ENCODE data around the gene SUSD4. TPM values are rescaled to one million over a fixed set of nuclear protein-coding genes. Genes with fewer than 3 reads are reported as not detected.

Gene SUSD4
- total RNA-seq, 1 experiment from 2014 or later, result 5.1 TPM

DNA sequence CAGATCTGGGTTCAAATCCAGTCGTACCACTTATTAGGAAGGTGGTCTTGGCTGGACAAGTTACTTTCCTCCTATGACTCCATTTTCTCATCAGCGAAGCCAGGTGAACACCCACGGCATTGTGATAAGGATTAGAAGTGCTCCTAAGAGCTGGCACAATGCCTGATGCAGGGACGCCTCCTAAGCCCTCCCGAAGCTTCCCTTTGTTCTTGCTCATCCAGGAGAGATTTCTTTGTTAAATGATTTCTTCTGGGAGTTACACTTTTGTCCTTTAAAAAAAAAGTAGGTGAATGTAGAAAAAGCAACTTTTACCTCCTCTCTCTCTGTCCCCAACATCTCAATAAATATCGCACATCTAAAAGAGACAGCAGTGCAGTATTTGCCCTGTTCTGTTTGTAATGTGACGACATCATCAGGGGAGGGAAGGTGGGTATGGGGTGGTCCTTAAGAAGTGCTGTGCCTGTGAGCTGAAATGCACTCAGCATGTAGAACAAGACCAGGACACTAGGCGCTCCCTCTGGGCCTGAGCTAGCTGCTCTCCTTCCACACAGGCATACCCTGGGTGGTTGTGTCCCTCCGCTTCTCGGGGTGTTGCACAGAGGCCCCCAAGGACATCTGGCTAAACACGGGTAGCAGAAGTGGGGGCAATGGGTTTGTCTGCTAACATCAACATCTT is 43.9 kb downstream of the SUSD4 start:
- no peak for DNase-seq
- Histone ChIP-seq H3K4me3 (no peak overlapping the region), H3K9me3 (no peaks in the 10 kb centered on the region), H3K36me3 (no peaks in the 10 kb centered on the region), H3K27me3 (no peaks in the 10 kb centered on the region)

- Histone ChIP-seq H3K9me3 (no peaks in the 10 kb centered on the region), H3K36me3 (no peaks in the 10 kb centered on the region), H3K4me3 (no peak overlapping the region), H3K27me3 (no peaks in the 10 kb centered on the region)
- DNase-seq, result no peak
Observed at GRCh38 chr1:223319398-223319797, 44.6 kb downstream of the SUSD4 start.

DNA sequence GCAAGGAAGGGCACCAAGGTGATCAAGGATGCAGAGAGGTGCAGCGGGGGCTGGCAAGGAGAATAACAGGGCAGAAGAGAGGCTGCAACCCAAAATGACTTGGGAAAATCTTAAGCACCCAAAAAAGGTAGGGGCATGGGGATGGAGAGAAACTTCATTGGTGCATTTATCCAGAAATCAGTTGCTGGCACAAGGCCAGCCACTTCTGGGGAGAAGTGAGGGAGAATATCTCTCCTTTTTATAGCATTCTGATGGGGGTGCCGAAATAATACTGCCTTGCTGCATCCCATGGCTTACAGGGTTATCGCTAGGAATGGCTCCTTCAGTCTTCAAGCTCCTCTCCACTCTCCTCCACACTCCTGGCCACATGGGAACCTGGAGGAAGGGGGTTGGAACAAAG is 47.9 kb downstream of the SUSD4 start:
- no peaks in the 10 kb centered on the region for H3K9me3 ChIP-seq
- no peak overlapping the region for H3K4me3 ChIP-seq
- DNase-seq, result no peak
- H3K27me3 ChIP-seq, result no peaks in the 10 kb centered on the region
- no peaks in the 10 kb centered on the region for H3K36me3 ChIP-seq

- Histone ChIP-seq H3K4me3 (no peak overlapping the region), H3K36me3 (no peaks in the 10 kb centered on the region), H3K9me3 (no peaks in the 10 kb centered on the region), H3K27me3 (no peaks in the 10 kb centered on the region)
- no peak for DNase-seq
Observed at GRCh38 chr1:223315665-223316064, 48.3 kb downstream of the SUSD4 start.

DNA sequence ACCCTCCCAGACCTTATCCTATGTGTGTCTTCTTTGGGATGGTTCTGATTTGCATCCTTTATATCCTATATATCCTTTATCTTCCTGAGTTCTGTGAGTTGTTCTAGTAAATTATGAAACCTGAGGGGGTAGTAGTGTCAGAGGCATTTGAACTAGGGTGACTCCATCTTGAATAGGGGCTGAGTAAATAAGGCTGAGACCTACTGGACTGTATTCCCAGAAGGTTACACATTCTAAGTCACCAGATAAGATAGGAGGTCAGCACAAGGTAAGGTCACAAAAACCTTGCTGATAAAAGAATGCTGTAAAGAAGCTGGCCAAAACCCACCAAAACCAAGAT is 50.6 kb downstream of the SUSD4 start:
- Histone ChIP-seq H3K27me3 (no peaks in the 10 kb centered on the region), H3K4me3 (no peak overlapping the region)
- no peak for DNase-seq

GRCh38 chr1:223312705-223313414 is 51.1 kb downstream of the SUSD4 start:
- H3K27me3 ChIP-seq, result no peaks in the 10 kb centered on the region
- no peak overlapping the region for H3K4me3 ChIP-seq
- peak; percentile 27 for DNase-seq
- H3K36me3 ChIP-seq, result no peaks in the 10 kb centered on the region
- H3K9me3 ChIP-seq, result no peaks in the 10 kb centered on the region

More for the DNA sequence above, 50.6 kb downstream of the SUSD4 start:
- Histone ChIP-seq H3K36me3 (no peaks in the 10 kb centered on the region), H3K9me3 (no peaks in the 10 kb centered on the region)

DNA sequence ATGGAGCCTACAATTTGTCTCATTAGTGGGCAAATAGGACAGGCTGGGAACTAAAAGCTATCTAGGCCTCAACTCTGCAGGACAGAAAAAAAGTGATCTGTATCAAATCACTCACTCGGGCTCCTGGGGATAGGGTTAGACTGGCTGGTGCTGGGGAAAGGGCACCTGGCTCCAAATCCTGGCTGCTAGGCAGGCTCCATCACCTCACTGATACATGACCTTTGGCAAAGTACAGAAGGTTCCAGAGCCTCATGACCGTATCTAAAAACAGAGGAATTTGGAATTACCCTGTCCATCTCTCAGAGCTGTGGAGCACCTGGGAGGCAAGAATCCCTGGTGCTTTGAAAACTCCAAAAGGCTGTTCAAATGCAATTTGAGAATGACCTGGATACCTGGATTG is 51.7 kb downstream of the SUSD4 start:
- DNase-seq, result no peak
- Histone ChIP-seq H3K4me3 (no peak overlapping the region), H3K27me3 (no peaks in the 10 kb centered on the region), H3K9me3 (no peaks in the 10 kb centered on the region), H3K36me3 (no peaks in the 10 kb centered on the region)

- Histone ChIP-seq H3K36me3 (no peaks in the 10 kb centered on the region), H3K27me3 (no peaks in the 10 kb centered on the region)
Observed at GRCh38 chr1:223311826-223312225, 52.1 kb downstream of the SUSD4 start.

DNA sequence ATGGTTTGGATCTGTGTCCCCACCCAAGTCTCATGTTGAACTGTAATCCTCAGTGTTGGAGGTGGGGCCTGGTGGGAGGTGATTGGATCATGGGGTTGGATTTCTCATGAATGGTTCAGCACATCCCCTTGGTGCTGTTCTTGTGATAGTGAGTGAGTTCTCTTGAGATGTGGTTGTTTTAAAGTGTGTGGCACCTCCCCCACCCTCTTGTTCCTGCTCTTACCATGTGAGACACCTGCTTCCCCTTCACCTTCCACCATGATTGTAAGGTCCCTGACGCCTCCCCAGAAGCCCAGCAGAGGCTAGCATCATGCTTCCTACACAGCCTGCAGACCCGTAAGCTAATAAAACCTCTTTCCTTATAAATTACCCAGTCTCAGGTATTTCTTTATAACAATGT is 55.8 kb downstream of the SUSD4 start:
- H3K36me3 ChIP-seq, result no peaks in the 10 kb centered on the region
- no peaks in the 10 kb centered on the region for H3K27me3 ChIP-seq
- peaks cover 8% of the 10 kb centered on the region for H3K9me3 ChIP-seq
- no peak overlapping the region for H3K4me3 ChIP-seq
- no peak for DNase-seq

More at GRCh38 chr1:223311826-223312225, 52.1 kb downstream of the SUSD4 start:
- DNase-seq, result no peak
- H3K9me3 ChIP-seq, result no peaks in the 10 kb centered on the region
- H3K4me3 ChIP-seq, result no peak overlapping the region

DNA sequence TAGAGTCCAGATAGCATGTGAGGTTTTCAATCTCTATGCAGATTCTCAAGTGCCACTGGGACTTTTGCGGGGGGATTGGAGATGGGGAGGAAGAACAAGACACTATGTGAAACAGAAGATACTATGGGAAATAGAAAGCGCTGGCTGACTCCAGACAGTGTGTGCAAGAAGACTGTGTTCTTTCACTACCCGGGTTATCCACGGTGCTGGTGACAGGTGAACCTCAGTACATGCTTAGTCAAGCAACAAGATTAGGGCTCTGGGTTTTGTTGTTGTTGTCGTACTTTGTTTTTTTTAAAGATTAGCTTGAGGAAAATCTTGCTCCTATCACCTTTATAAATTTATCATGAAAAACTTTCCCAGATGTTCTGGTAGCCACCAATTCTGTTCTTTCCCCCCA is 56.4 kb downstream of the SUSD4 start:
- no peaks in the 10 kb centered on the region for H3K36me3 ChIP-seq
- DNase-seq, result no peak
- no peak overlapping the region for H3K4me3 ChIP-seq
- H3K9me3 ChIP-seq, result peaks cover 8% of the 10 kb centered on the region
- H3K27me3 ChIP-seq, result no peaks in the 10 kb centered on the region

DNA sequence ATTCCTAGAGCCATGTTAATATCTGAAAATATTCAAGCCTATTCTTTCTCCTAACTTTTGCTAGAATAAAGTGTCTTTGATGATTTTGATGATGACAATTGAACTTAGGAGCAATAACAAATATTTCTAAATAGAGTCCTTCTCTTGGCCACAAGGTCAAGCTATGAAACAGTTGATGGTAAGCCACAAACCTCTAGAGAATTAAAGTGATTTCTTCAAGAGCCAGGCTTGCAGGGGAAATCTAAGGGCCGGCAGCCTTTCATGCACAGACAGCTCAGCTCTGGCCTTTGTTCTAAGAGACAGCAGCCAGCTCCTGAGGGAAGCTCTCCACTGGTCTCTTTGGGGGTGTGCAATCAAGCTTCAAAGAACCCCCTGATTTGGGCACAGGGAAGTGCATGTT is 59.0 kb downstream of the SUSD4 start:
- Histone ChIP-seq H3K36me3 (no peaks in the 10 kb centered on the region), H3K9me3 (peaks cover 8% of the 10 kb centered on the region), H3K4me3 (no peak overlapping the region), H3K27me3 (no peaks in the 10 kb centered on the region)
- no peak for DNase-seq

GRCh38 chr1:223301371-223301770 is 62.6 kb downstream of the SUSD4 start:
- H3K27me3 ChIP-seq, result no peaks in the 10 kb centered on the region
- peaks cover 8% of the 10 kb centered on the region for H3K9me3 ChIP-seq
- H3K4me3 ChIP-seq, result no peak overlapping the region
- H3K36me3 ChIP-seq, result no peaks in the 10 kb centered on the region
- no peak for DNase-seq

GRCh38 chr1:223299553-223299952 is 64.4 kb downstream of the SUSD4 start:
- DNase-seq, result no peak
- Histone ChIP-seq H3K36me3 (no peaks in the 10 kb centered on the region), H3K9me3 (peaks cover 6% of the 10 kb centered on the region), H3K27me3 (no peaks in the 10 kb centered on the region), H3K4me3 (no peak overlapping the region)

DNA sequence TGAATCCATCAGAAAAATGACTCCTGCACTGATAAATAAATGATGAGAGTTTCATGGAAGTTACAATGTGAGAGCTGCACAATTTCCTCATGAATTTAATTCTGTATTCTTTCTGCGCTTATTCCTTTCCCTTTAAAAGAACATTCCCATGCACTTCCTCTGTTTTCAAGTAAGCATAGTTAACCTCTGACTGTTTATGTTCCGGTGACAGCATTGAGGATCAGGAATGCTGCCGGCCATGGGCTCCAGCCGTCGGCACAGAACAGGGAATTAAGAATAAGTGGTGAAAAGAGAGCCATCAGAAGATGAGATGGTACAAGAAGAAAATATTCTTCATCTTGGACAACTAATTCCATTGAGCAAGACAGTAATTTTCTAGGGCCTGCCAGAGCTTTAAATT is 65.3 kb downstream of the SUSD4 start:
- no peak for DNase-seq
- Histone ChIP-seq H3K27me3 (no peaks in the 10 kb centered on the region), H3K36me3 (no peaks in the 10 kb centered on the region), H3K9me3 (peaks cover 2% of the 10 kb centered on the region; the same call in 1 of the 2 replicates), H3K4me3 (no peak overlapping the region)

- Histone ChIP-seq H3K27me3 (no peaks in the 10 kb centered on the region; the same call in 1 of the 2 replicates), H3K4me3 (no peak overlapping the region), H3K36me3 (no peaks in the 10 kb centered on the region), H3K9me3 (no peaks in the 10 kb centered on the region)
- no peak for DNase-seq
Observed at GRCh38 chr1:223297800-223298199, 66.2 kb downstream of the SUSD4 start.

DNA sequence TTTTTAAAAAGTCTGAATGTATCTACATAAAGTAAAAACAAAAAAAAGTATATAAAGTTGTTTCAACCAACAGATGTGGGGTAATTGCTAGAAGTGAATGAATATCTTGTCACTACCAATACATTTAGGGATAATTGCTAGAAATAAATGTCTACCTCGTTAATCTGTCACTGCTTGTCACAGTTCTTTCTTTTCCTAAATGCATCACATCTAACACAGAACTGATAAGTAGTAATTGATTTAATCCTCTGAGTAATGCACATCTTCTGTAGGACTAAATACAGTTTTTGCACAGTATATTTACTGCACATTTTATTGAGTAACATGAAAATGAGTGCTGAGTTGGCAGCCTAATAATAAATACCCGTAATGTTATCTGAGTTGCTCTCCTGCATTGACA is 72.2 kb downstream of the SUSD4 start:
- no peak overlapping the region for H3K4me3 ChIP-seq
- DNase-seq, result no peak
- H3K27me3 ChIP-seq, result no peaks in the 10 kb centered on the region; the same call in 1 of the 2 replicates
- H3K36me3 ChIP-seq, result no peaks in the 10 kb centered on the region
- no peaks in the 10 kb centered on the region for H3K9me3 ChIP-seq

DNA sequence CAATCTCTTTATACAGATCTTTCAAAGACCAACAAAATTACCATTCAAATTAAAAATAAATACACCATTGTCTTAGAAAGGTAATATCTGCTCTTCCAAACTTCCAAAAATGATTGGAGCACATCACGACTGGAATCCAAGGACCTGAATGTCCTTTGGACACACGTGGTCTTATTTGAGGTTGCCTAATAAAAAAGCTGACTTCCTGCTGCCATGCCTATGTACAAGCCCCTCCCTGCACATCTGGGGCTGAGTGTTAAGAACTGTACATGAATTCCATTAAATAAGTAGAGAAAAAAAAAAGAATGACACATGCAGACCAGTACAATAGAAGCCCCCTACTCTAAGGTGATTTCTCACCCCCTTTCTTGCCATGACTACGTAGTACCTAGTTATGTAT is 73.6 kb downstream of the SUSD4 start:
- Histone ChIP-seq H3K4me3 (no peak overlapping the region), H3K9me3 (no peaks in the 10 kb centered on the region), H3K27me3 (no peaks in the 10 kb centered on the region; the same call in 1 of the 2 replicates), H3K36me3 (no peaks in the 10 kb centered on the region)
- DNase-seq, result no peak

- H3K27me3 ChIP-seq, result no peaks in the 10 kb centered on the region; the same call in none of the 2 replicates
- DNase-seq, result no peak
- no peak overlapping the region for H3K4me3 ChIP-seq
- H3K9me3 ChIP-seq, result no peaks in the 10 kb centered on the region
- H3K36me3 ChIP-seq, result no peaks in the 10 kb centered on the region
Observed at GRCh38 chr1:223289621-223290020, 74.4 kb downstream of the SUSD4 start.

All from MG63 (cell line).